IMR-90 (cell line): ENCODE data around the gene NRIP2. TPM values are rescaled to one million over a fixed set of nuclear protein-coding genes. Genes with fewer than 3 reads are reported as not detected.

Experiments used
- ATAC-seq: fragments of 200-7000 bp; cut with Tn5 transposase; 2 replicates; pipeline ENCODE4 v1.9.1; 2020; ENCODE audit warnings: low read depth, mild to moderate bottlenecking, moderate library complexity
- BruUV-seq: library from RNA; stranded (reverse); fragments of 400-500 nt; replicated peaks from 2 replicates; lab custom pipeline; 2021; lab: Mats Ljungman, UMichigan
- CTCF ChIA-PET: fragments of 300-600 bp; formaldehyde crosslinking; extraction: SDS; loops from one replicate; lab custom pipeline; 2021; ENCODE audit warnings: antibody characterized with exemption; lab: Yijun Ruan, JAX
- POLR2A ChIA-PET: fragments of 300-600 bp; sonication (Branson Sonifier 250); formaldehyde crosslinking; loops from one replicate; lab custom pipeline; 2022; ENCODE audit warnings: antibody characterized with exemption; ENCODE audit not compliant: unreplicated experiment; lab: Charles Lee
- DNase-seq: peaks from one replicate; pipeline ENCODE4 v3.0.0; 2013
- H2AFZ ChIP-seq: replicated peaks from 2 replicates; pipeline ENCODE3; 2013; ENCODE audit warnings: low read length, mild to moderate bottlenecking; ENCODE audit not compliant: poor library complexity
- H2AK5ac ChIP-seq: 2 replicates; pipeline ENCODE4 v1.6.1; 2013; ENCODE audit warnings: low read depth, low read length, inconsistent platforms
- H2AK9ac ChIP-seq: replicated peaks from 2 replicates; pipeline ENCODE3; 2013; ENCODE audit warnings: mild to moderate bottlenecking, low read depth, low read length, moderate library complexity; ENCODE audit not compliant: poor library complexity
- H2BK120ac ChIP-seq: 2 replicates; pipeline ENCODE4 v1.6.1; 2013; ENCODE audit warnings: low read depth, low read length, inconsistent platforms
- H2BK15ac ChIP-seq: 3 replicates; pipeline ENCODE4 v1.6.1; 2013; ENCODE audit warnings: low read depth, low read length, inconsistent platforms
- H2BK20ac ChIP-seq: 2 replicates; pipeline ENCODE4 v1.6.1; 2013; ENCODE audit warnings: low read depth, mild to moderate bottlenecking, inconsistent platforms, low read length, moderate library complexity
- H2BK5ac ChIP-seq: 2 replicates; pipeline ENCODE4 v1.6.1; 2013; ENCODE audit warnings: mild to moderate bottlenecking, low read depth, low read length, inconsistent platforms; ENCODE audit not compliant: poor library complexity, severe bottlenecking
- H3K14ac ChIP-seq: replicated peaks from 2 replicates; pipeline ENCODE4 v1.6.1; 2013; ENCODE audit warnings: low read depth, low read length, inconsistent platforms
- H3K18ac ChIP-seq: 2 replicates; pipeline ENCODE4 v1.6.1; 2013; ENCODE audit warnings: low read depth, low read length, control low read depth
- H3K23ac ChIP-seq: 2 replicates; pipeline ENCODE4 v1.6.1; 2013; ENCODE audit warnings: low read depth, low read length, inconsistent platforms
- H3K27ac ChIP-seq: 2 replicates; pipeline ENCODE4 v1.5.1; 2013; ENCODE audit warnings: mild to moderate bottlenecking, control low read depth, low read length; ENCODE audit not compliant: insufficient read depth
- H3K27me3 ChIP-seq: 2 replicates; pipeline ENCODE4 v1.6.1; 2013; ENCODE audit warnings: low read length; ENCODE audit not compliant: control insufficient read depth, insufficient read depth
- H3K36me3 ChIP-seq: 2 replicates; pipeline ENCODE4 v1.6.1; 2013; ENCODE audit warnings: low read length, mixed read lengths; ENCODE audit not compliant: control insufficient read depth, insufficient read depth
- H3K4ac ChIP-seq: 2 replicates; pipeline ENCODE4 v1.6.1; 2013; ENCODE audit warnings: low read depth, low read length, inconsistent platforms
- H3K4me1 ChIP-seq: 2 replicates; pipeline ENCODE4 v1.6.1; 2013; ENCODE audit warnings: low read length, mixed read lengths; ENCODE audit not compliant: control insufficient read depth, insufficient read depth
- H3K4me2 ChIP-seq: 2 replicates; pipeline ENCODE4 v1.6.1; 2013; ENCODE audit warnings: low read depth, mild to moderate bottlenecking, control low read depth, low read length, moderate library complexity
- H3K4me3 ChIP-seq: 2 replicates; pipeline ENCODE4 v1.5.1; 2013; ENCODE audit warnings: low read depth, mild to moderate bottlenecking, control low read depth, low read length, moderate library complexity; ENCODE audit not compliant: insufficient read depth
- H3K56ac ChIP-seq: 2 replicates; pipeline ENCODE4 v1.6.1; 2013; ENCODE audit warnings: low read length, inconsistent platforms; ENCODE audit not compliant: insufficient read depth; ENCODE audit errors: extremely low read depth
- H3K79me1 ChIP-seq, 2 experiments: 2 replicates each; pipeline ENCODE4 v1.6.1; 2013; ENCODE audit warnings: low read length in 2 of 2, inconsistent platforms in 1 of 2, low read depth in 1 of 2
- H3K9ac ChIP-seq: 2 replicates; pipeline ENCODE4 v1.6.1; 2013; ENCODE audit warnings: low read depth, low read length, control low read depth
- H3K9me1 ChIP-seq: 2 replicates; pipeline ENCODE4 v1.6.1; 2013; ENCODE audit warnings: low read length, inconsistent platforms; ENCODE audit not compliant: insufficient read depth
- H3K9me3 ChIP-seq: 2 replicates; pipeline ENCODE4 v1.6.1; 2013; ENCODE audit warnings: low read length; ENCODE audit not compliant: control insufficient read depth, insufficient read depth
- H4K20me1 ChIP-seq: 2 replicates; pipeline ENCODE4 v1.6.1; 2013; ENCODE audit warnings: low read length, inconsistent platforms; ENCODE audit not compliant: insufficient read depth
- H4K5ac ChIP-seq: 2 replicates; pipeline ENCODE4 v1.6.1; 2013; ENCODE audit warnings: mild to moderate bottlenecking, low read depth, low read length, control low read depth
- H4K8ac ChIP-seq, 2 experiments: 2 replicates each; pipeline ENCODE4 v1.6.1; 2013; ENCODE audit warnings: low read depth in 2 of 2, low read length in 2 of 2, control low read depth in 1 of 2, inconsistent platforms in 1 of 2
- H4K91ac ChIP-seq: 2 replicates; pipeline ENCODE4 v1.6.1; 2013; ENCODE audit warnings: low read depth, low read length, inconsistent platforms; ENCODE audit not compliant: insufficient read depth
- BHLHE40 ChIP-seq: fragments of 150-350 bp; IDR thresholded peaks from 2 replicates; pipeline ENCODE4 v1.6.1; 2016; ENCODE audit warnings: mild to moderate bottlenecking, low read depth, low read length
- MAFK ChIP-seq: IDR thresholded peaks from 2 replicates; pipeline ENCODE4 v1.6.1; 2012; ENCODE audit warnings: low read depth, low read length, improper control_type of control experiment
- MXI1 ChIP-seq: IDR thresholded peaks from 2 replicates; pipeline ENCODE4 v1.6.1; 2012; ENCODE audit warnings: low read depth, mild to moderate bottlenecking, low read length, moderate library complexity, borderline replicate concordance
- POLR2A ChIP-seq: IDR thresholded peaks from 2 replicates; pipeline ENCODE4 v1.6.1; 2012; ENCODE audit warnings: mild to moderate bottlenecking, low read depth, low read length
- RAD21 ChIP-seq: IDR thresholded peaks from 2 replicates; pipeline ENCODE4 v1.6.1; 2012; ENCODE audit warnings: low read length, improper control_type of control experiment
- RCOR1 ChIP-seq: IDR thresholded peaks from 2 replicates; pipeline ENCODE4 v1.6.1; 2012; ENCODE audit warnings: mild to moderate bottlenecking, low read length, improper control_type of control experiment; ENCODE audit not compliant: insufficient replicate concordance
- RFX5 ChIP-seq: IDR thresholded peaks from 2 replicates; pipeline ENCODE4 v1.8.0; 2012; ENCODE audit warnings: low read depth, mild to moderate bottlenecking, low read length, moderate library complexity
- WGBS, 2 experiments: methylation state at CpG; one replicate each; pipeline versions ENCODE4 v1.1.5 to v1.1.7; 2013; ENCODE audit warnings: missing lambda C conversion rate in 2 of 2; ENCODE audit not compliant: insufficient read length in 1 of 2; ENCODE audit errors: extremely low coverage in 2 of 2; 5-methylcytosine and 5-hydroxymethylcytosine counted together
- dilution Hi-C: fragments of 300-500 bp; cut with HindIII; formaldehyde crosslinking; loops from one replicate; pipeline ENCODE4 v1.14.3; 2018; ENCODE audit warnings: low sequenced_read_pairs; ENCODE audit not compliant: unreplicated experiment
- in situ Hi-C: fragments of 300-500 bp; cut with MboI; formaldehyde crosslinking; loops from 3 replicates; pipeline ENCODE4 v1.14.3; 2019; ENCODE audit warnings: low sequenced_read_pairs, inconsistent platforms, mixed read lengths
- intact Hi-C: fragments of 100-400 bp; cut with micrococcal nuclease; formaldehyde crosslinking; loops from 2 replicates; pipeline ENCODE4 v1.10.0; 2022
- polyA plus RNA-seq, 3 experiments: library from polyadenylated mRNA; depleted of rRNA; stranded (reverse); fragments of >200 nt; gene quantifications; 2 replicates each; pipeline ENCODE4 v1.2.3, GENCODE V29; 2012; ENCODE audit warnings: low replicate concordance in 1 of 3
- total RNA-seq: library from RNA; depleted of rRNA; stranded (reverse); fragments of >200 nt; gene quantifications from 2 replicates; pipeline ENCODE4 v1.2.3, GENCODE V29; 2012
- TF ChIP-seq, protein P1 (sequence below): conservative IDR thresholded peaks from 2 replicates; pipeline ENCODE4 v1.5.1; 2012; ENCODE audit warnings: mild to moderate bottlenecking, low read depth, low read length, improper control_type of control experiment

The NRIP2 gene
- total and polyA plus RNA-seq, 2 of the 4 experiments (the other 2 are of a cell fraction) = 0.18 to 0.27 TPM

- no peak overlapping the region for H3K4me2 ChIP-seq
- H2BK20ac ChIP-seq = no peak overlapping the region
- H2AK5ac ChIP-seq = no peak overlapping the region
- dilution Hi-C loops = no loop called here
- ChIA-PET CTCF (no interaction called here), POLR2A (no interaction called here)
- no peak overlapping the region for H2AFZ ChIP-seq
- no CpG with 5 or more reads among the region's 6 CpGs for WGBS, 2 experiments
- intact Hi-C loops = no loop called here
- H4K8ac ChIP-seq = no peak overlapping the region
- H3K4ac ChIP-seq = no peak overlapping the region
- DNase-seq = no peak
- peaks cover 3% of the 10 kb centered on the region; the same call in 1 of the 2 replicates for H4K20me1 ChIP-seq
- no peak overlapping the region for H3K56ac ChIP-seq
- BruUV-seq = no TSS peak
- no peaks in the 10 kb centered on the region for H3K9me1 ChIP-seq
- H4K5ac ChIP-seq = no peak overlapping the region
- no peak overlapping the region for H2BK5ac ChIP-seq
- H3K9me3 ChIP-seq = no peaks in the 10 kb centered on the region
- H3K27ac ChIP-seq = no peak overlapping the region
- no peak for ATAC-seq
- H4K91ac ChIP-seq = no peak overlapping the region
- no peaks in the 10 kb centered on the region for H3K36me3 ChIP-seq
- no peak overlapping the region for H3K14ac ChIP-seq
- TF ChIP-seq MAFK = no peak
- TF ChIP-seq RFX5 = no peak
- no peak for TF ChIP-seq BHLHE40
- no peak for TF ChIP-seq POLR2A
- TF ChIP-seq RAD21 = no peak
- no peak for TF ChIP-seq RCOR1
- TF ChIP-seq, protein P1, sequence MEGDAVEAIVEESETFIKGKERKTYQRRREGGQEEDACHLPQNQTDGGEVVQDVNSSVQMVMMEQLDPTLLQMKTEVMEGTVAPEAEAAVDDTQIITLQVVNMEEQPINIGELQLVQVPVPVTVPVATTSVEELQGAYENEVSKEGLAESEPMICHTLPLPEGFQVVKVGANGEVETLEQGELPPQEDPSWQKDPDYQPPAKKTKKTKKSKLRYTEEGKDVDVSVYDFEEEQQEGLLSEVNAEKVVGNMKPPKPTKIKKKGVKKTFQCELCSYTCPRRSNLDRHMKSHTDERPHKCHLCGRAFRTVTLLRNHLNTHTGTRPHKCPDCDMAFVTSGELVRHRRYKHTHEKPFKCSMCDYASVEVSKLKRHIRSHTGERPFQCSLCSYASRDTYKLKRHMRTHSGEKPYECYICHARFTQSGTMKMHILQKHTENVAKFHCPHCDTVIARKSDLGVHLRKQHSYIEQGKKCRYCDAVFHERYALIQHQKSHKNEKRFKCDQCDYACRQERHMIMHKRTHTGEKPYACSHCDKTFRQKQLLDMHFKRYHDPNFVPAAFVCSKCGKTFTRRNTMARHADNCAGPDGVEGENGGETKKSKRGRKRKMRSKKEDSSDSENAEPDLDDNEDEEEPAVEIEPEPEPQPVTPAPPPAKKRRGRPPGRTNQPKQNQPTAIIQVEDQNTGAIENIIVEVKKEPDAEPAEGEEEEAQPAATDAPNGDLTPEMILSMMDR = no peak
- TF ChIP-seq MXI1 = no peak
- 0 out of 2 replicates have a peak, but pooled peaks cover under 1% of the 10 kb centered on the region for H3K4me1 ChIP-seq
- no peak overlapping the region for H3K9ac ChIP-seq
- in situ Hi-C loops = no loop called here
- H3K79me1 ChIP-seq = peaks cover 2 to 4% of the 10 kb centered on the region in 2 experiments; a peak in 3 of 4 replicates
- H3K18ac ChIP-seq = no peak overlapping the region
- H2BK120ac ChIP-seq = no peak overlapping the region
- H2AK9ac ChIP-seq = no peak overlapping the region
- no peak overlapping the region for H2BK15ac ChIP-seq
- H3K23ac ChIP-seq = no peak overlapping the region
- no peak overlapping the region for H3K4me3 ChIP-seq
- peaks cover 6% of the 10 kb centered on the region for H3K27me3 ChIP-seq
Observed at GRCh38 chr12:2791089-2791488, 43.7 kb downstream of the NRIP2 start.
